HL-60 (cell line): ENCODE results near the gene UBXN11.

ENCODE experiments used
- POLR2AphosphoS5 ChIP-seq: IDR thresholded peaks from 2 replicates; pipeline ENCODE4 v1.6.1; 2012; ENCODE audit warnings: low read depth
- TF ChIP-seq, protein P1 (sequence below): IDR thresholded peaks from one replicate; pipeline ENCODE4 v1.5.1; 2011; ENCODE audit warnings: low read length, control low read depth, inconsistent platforms; ENCODE audit not compliant: insufficient read depth

DNA sequence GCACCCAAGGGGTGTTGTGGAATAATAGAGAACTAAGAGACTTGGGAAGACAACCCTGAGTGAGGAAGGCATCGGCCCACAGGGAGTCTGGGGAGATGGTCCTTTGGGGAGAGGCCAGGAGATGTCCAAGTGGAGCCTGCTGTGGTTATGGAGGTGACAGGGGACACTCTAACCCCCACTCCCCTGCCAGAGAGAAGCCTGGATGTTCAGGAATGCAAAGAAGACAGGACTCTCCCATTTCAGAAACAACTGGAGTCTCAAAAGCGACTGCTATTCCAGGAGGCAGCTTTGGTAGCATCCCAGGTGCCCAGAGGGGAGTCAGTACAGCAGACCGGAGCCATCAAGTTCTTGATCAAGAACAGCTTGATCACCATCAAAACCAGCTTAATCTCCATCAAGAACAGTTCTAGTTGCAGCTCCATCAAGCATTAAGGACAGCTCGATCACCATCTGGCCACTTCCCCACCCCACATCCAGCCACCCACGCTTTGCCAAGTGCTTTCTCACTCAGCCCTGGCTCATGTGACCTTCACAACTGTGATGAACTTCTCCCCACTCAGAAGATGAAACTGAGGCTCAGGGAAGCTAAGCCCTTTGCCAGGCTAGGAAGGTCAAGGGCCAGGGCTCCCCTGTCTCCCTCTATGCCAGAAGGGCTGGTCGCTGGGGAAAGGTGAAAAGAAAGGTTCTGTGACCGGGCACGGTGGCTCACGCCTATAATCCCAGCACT is 12.1 kb upstream of the UBXN11 start:
- TF ChIP-seq, protein P1, sequence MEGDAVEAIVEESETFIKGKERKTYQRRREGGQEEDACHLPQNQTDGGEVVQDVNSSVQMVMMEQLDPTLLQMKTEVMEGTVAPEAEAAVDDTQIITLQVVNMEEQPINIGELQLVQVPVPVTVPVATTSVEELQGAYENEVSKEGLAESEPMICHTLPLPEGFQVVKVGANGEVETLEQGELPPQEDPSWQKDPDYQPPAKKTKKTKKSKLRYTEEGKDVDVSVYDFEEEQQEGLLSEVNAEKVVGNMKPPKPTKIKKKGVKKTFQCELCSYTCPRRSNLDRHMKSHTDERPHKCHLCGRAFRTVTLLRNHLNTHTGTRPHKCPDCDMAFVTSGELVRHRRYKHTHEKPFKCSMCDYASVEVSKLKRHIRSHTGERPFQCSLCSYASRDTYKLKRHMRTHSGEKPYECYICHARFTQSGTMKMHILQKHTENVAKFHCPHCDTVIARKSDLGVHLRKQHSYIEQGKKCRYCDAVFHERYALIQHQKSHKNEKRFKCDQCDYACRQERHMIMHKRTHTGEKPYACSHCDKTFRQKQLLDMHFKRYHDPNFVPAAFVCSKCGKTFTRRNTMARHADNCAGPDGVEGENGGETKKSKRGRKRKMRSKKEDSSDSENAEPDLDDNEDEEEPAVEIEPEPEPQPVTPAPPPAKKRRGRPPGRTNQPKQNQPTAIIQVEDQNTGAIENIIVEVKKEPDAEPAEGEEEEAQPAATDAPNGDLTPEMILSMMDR = no peak
- no peak for TF ChIP-seq POLR2AphosphoS5
